Immature natural killer cell (primary cell): ENCODE results near the gene TPCN1. TPM values are rescaled to one million over a fixed set of nuclear protein-coding genes. Genes with fewer than 3 reads are reported as not detected.

Experiments
- DNase-seq, 3 donors: peaks; one replicate each; pipeline ENCODE4 v3.0.0; 2022; ENCODE audit warnings: mixed read lengths in 1 of 3
- H3K27ac Mint-ChIP-seq, 6 donors: one replicate each; pipeline ENCODE4 v1.8.0; 2020; ENCODE audit warnings: mixed read lengths in 6 of 6, mild to moderate bottlenecking in 5 of 6, inconsistent platforms in 4 of 6, moderate library complexity in 3 of 6
- H3K27me3 Mint-ChIP-seq, 3 donors: one replicate each; pipeline ENCODE4 v1.8.0; 2020 to 2021; ENCODE audit warnings: low read depth in 3 of 3, mild to moderate bottlenecking in 3 of 3, mixed read lengths in 3 of 3, moderate library complexity in 3 of 3, inconsistent platforms in 1 of 3
- H3K36me3 Mint-ChIP-seq, 3 donors: one replicate each; pipeline ENCODE4 v1.8.0; 2020; ENCODE audit warnings: mixed read lengths in 3 of 3, inconsistent platforms in 2 of 3, mild to moderate bottlenecking in 2 of 3
- H3K4me1 Mint-ChIP-seq, 2 donors: one replicate each; pipeline ENCODE4 v1.8.0; 2020; ENCODE audit warnings: inconsistent platforms in 2 of 2, mild to moderate bottlenecking in 2 of 2, mixed read lengths in 2 of 2, moderate library complexity in 1 of 2
- H3K4me3 Mint-ChIP-seq, 5 donors: one replicate each; pipeline ENCODE4 v1.8.0; 2020; ENCODE audit warnings: mild to moderate bottlenecking in 5 of 5, mixed read lengths in 5 of 5, inconsistent platforms in 3 of 5, moderate library complexity in 3 of 5
- H3K9me3 Mint-ChIP-seq, 6 donors: one replicate each; pipeline ENCODE4 v1.8.0; 2020; ENCODE audit warnings: mild to moderate bottlenecking in 6 of 6, mixed read lengths in 6 of 6, inconsistent platforms in 4 of 6, moderate library complexity in 3 of 6
- polyA plus RNA-seq, 3 donors: library from polyadenylated mRNA; unstranded; fragments of 300-500 nt; fragmentation: Illumina TruSeq; gene quantifications; one replicate each; pipeline ENCODE4 v1.2.3, GENCODE V29; 2021

The TPCN1 gene
- polyA plus RNA-seq, 3 donors from 2014 or later: 3.0 to 3.1 TPM; not detected in 1

GRCh38 chr12:113298472-113298817 is 77.2 kb downstream of the TPCN1 start:
- Mint-ChIP-seq H3K9me3 (no peaks in the 10 kb centered on the region), H3K4me3 (no peak overlapping the region), H3K36me3 (peaks cover 5 to 16% (median 13%) of the 10 kb centered on the region in 3 donors), H3K27ac (peak overlapping the region in 1 of 6 donors; percentile 17), H3K4me1 (peaks cover 0 to 7% of the 10 kb centered on the region in 2 donors), H3K27me3 (peaks cover 0 to 2% (median 0%) of the 10 kb centered on the region in 3 donors)
- no peak for DNase-seq

GRCh38 chr12:113298861-113299545 is 77.7 kb downstream of the TPCN1 start:
- H3K9me3 Mint-ChIP-seq: no peaks in the 10 kb centered on the region
- peaks cover 0 to 7% of the 10 kb centered on the region in 2 donors for H3K4me1 Mint-ChIP-seq
- peaks cover 0 to 2% (median 0%) of the 10 kb centered on the region in 3 donors for H3K27me3 Mint-ChIP-seq
- no peak overlapping the region for H3K27ac Mint-ChIP-seq
- DNase-seq: no peak
- peaks cover 5 to 16% (median 13%) of the 10 kb centered on the region in 3 donors for H3K36me3 Mint-ChIP-seq
- no peak overlapping the region for H3K4me3 Mint-ChIP-seq

GRCh38 chr12:113299619-113300237 is 78.5 kb downstream of the TPCN1 start:
- H3K27me3 Mint-ChIP-seq: peaks cover 0 to 2% (median 0%) of the 10 kb centered on the region in 3 donors
- peaks cover 0 to 7% of the 10 kb centered on the region in 2 donors for H3K4me1 Mint-ChIP-seq
- peak overlapping the region in 1 of 6 donors; percentile 35 for H3K27ac Mint-ChIP-seq
- H3K4me3 Mint-ChIP-seq: no peak overlapping the region
- DNase-seq: no peak
- H3K36me3 Mint-ChIP-seq: peaks cover 5 to 16% (median 13%) of the 10 kb centered on the region in 3 donors
- H3K9me3 Mint-ChIP-seq: no peaks in the 10 kb centered on the region

- DNase-seq: no peak
- Mint-ChIP-seq H3K27me3 (peaks cover 0 to 2% (median 0%) of the 10 kb centered on the region in 3 donors), H3K4me1 (peaks cover 0 to 7% of the 10 kb centered on the region in 2 donors), H3K36me3 (peaks cover 9 to 20% (median 16%) of the 10 kb centered on the region in 3 donors), H3K4me3 (no peak overlapping the region), H3K9me3 (no peaks in the 10 kb centered on the region), H3K27ac (peak overlapping the region in 1 of 6 donors; percentile 46)
Measured at GRCh38 chr12:113301811-113302210, 80.5 kb downstream of the TPCN1 start.

GRCh38 chr12:113302466-113302865 is 81.2 kb downstream of the TPCN1 start:
- H3K27ac Mint-ChIP-seq: peak overlapping the region in 1 of 6 donors; percentile 12
- H3K27me3 Mint-ChIP-seq: peaks cover 0 to 2% (median 0%) of the 10 kb centered on the region in 3 donors
- no peaks in the 10 kb centered on the region for H3K9me3 Mint-ChIP-seq
- peaks cover 0 to 7% of the 10 kb centered on the region in 2 donors for H3K4me1 Mint-ChIP-seq
- H3K4me3 Mint-ChIP-seq: no peak overlapping the region
- H3K36me3 Mint-ChIP-seq: peaks cover 9 to 25% (median 22%) of the 10 kb centered on the region in 3 donors
- no peak for DNase-seq

GRCh38 chr12:113302886-113303640 is 81.8 kb downstream of the TPCN1 start:
- Mint-ChIP-seq H3K27ac (peak overlapping the region in 2 of 6 donors; percentile 17 to 32), H3K4me1 (peaks cover 0 to 7% of the 10 kb centered on the region in 2 donors), H3K4me3 (peak overlapping the region in 1 of 5 donors; percentile 15), H3K9me3 (no peaks in the 10 kb centered on the region), H3K27me3 (peaks cover 0 to 2% (median 0%) of the 10 kb centered on the region in 3 donors), H3K36me3 (peaks cover 9 to 26% (median 25%) of the 10 kb centered on the region in 3 donors)
- no peak for DNase-seq

- Mint-ChIP-seq H3K36me3 (peaks cover 13 to 34% (median 25%) of the 10 kb centered on the region in 3 donors), H3K4me1 (peaks cover 0 to 9% of the 10 kb centered on the region in 2 donors), H3K4me3 (no peak overlapping the region), H3K9me3 (no peaks in the 10 kb centered on the region), H3K27me3 (peaks cover 0 to 2% (median 0%) of the 10 kb centered on the region in 3 donors), H3K27ac (no peak overlapping the region)
- DNase-seq: no peak
Measured at GRCh38 chr12:113305281-113305856, 84.1 kb downstream of the TPCN1 start.

- Mint-ChIP-seq H3K4me1 (peaks cover 0 to 9% of the 10 kb centered on the region in 2 donors), H3K9me3 (no peaks in the 10 kb centered on the region), H3K27me3 (peaks cover 0 to 2% (median 0%) of the 10 kb centered on the region in 3 donors), H3K36me3 (peaks cover 19 to 39% (median 25%) of the 10 kb centered on the region in 3 donors), H3K27ac (peak overlapping the region in 1 of 6 donors; percentile 50), H3K4me3 (no peak overlapping the region)
- DNase-seq: no peak
Measured at GRCh38 chr12:113306382-113306781, 85.1 kb downstream of the TPCN1 start.

- no peak for DNase-seq
- Mint-ChIP-seq H3K36me3 (peaks cover 14 to 48% (median 21%) of the 10 kb centered on the region in 3 donors), H3K4me1 (peaks cover 0 to 2% of the 10 kb centered on the region in 2 donors), H3K4me3 (no peak overlapping the region), H3K27ac (peak overlapping the region in 2 of 6 donors; percentile 5 to 13), H3K27me3 (peaks cover 0 to 4% (median 0%) of the 10 kb centered on the region in 3 donors), H3K9me3 (no peaks in the 10 kb centered on the region)
Measured at GRCh38 chr12:113310489-113310888, 89.2 kb downstream of the TPCN1 start.

- no peak for DNase-seq
- no peaks in the 10 kb centered on the region for H3K4me1 Mint-ChIP-seq
- H3K27me3 Mint-ChIP-seq: peaks cover 0 to 4% (median 0%) of the 10 kb centered on the region in 3 donors
- H3K36me3 Mint-ChIP-seq: peaks cover 21 to 49% (median 23%) of the 10 kb centered on the region in 3 donors
- no peak overlapping the region for H3K4me3 Mint-ChIP-seq
- H3K9me3 Mint-ChIP-seq: no peaks in the 10 kb centered on the region
- H3K27ac Mint-ChIP-seq: no peak overlapping the region
Measured at GRCh38 chr12:113314121-113314529, 92.9 kb downstream of the TPCN1 start.

GRCh38 chr12:113315358-113315757 is 94.1 kb downstream of the TPCN1 start:
- H3K9me3 Mint-ChIP-seq: no peaks in the 10 kb centered on the region
- peaks cover 0 to 4% (median 0%) of the 10 kb centered on the region in 3 donors for H3K27me3 Mint-ChIP-seq
- DNase-seq: no peak
- H3K4me3 Mint-ChIP-seq: no peak overlapping the region
- no peaks in the 10 kb centered on the region for H3K4me1 Mint-ChIP-seq
- H3K36me3 Mint-ChIP-seq: peaks cover 20 to 45% (median 26%) of the 10 kb centered on the region in 3 donors
- no peak overlapping the region for H3K27ac Mint-ChIP-seq

GRCh38 chr12:113316155-113316554 is 94.9 kb downstream of the TPCN1 start:
- DNase-seq: no peak
- peaks cover 0 to 4% (median 0%) of the 10 kb centered on the region in 3 donors for H3K27me3 Mint-ChIP-seq
- no peaks in the 10 kb centered on the region for H3K4me1 Mint-ChIP-seq
- no peak overlapping the region for H3K27ac Mint-ChIP-seq
- no peak overlapping the region for H3K4me3 Mint-ChIP-seq
- peaks cover 15 to 39% (median 26%) of the 10 kb centered on the region in 3 donors for H3K36me3 Mint-ChIP-seq
- H3K9me3 Mint-ChIP-seq: no peaks in the 10 kb centered on the region

GRCh38 chr12:113317122-113317521 is 95.9 kb downstream of the TPCN1 start:
- Mint-ChIP-seq H3K4me1 (peaks cover 0 to under 1% of the 10 kb centered on the region in 2 donors), H3K27me3 (peaks cover 0 to 4% (median 0%) of the 10 kb centered on the region in 3 donors), H3K36me3 (peaks cover 16 to 40% (median 30%) of the 10 kb centered on the region in 3 donors), H3K9me3 (no peaks in the 10 kb centered on the region), H3K27ac (no peak overlapping the region), H3K4me3 (no peak overlapping the region)
- DNase-seq: no peak
